ENCODE data around the gene TBC1D8.

GRCh38 chr2:101185656-101186055, 34.5 kb upstream of the TBC1D8 start:
- TF ChIP-seq, protein P1, sequence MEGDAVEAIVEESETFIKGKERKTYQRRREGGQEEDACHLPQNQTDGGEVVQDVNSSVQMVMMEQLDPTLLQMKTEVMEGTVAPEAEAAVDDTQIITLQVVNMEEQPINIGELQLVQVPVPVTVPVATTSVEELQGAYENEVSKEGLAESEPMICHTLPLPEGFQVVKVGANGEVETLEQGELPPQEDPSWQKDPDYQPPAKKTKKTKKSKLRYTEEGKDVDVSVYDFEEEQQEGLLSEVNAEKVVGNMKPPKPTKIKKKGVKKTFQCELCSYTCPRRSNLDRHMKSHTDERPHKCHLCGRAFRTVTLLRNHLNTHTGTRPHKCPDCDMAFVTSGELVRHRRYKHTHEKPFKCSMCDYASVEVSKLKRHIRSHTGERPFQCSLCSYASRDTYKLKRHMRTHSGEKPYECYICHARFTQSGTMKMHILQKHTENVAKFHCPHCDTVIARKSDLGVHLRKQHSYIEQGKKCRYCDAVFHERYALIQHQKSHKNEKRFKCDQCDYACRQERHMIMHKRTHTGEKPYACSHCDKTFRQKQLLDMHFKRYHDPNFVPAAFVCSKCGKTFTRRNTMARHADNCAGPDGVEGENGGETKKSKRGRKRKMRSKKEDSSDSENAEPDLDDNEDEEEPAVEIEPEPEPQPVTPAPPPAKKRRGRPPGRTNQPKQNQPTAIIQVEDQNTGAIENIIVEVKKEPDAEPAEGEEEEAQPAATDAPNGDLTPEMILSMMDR (conservative IDR thresholded peaks at IDR 0.05), result no peak
- no peak for TF ChIP-seq ZFX (IDR thresholded peaks at IDR 0.05)
